Brain microvascular endothelial cell (primary cell): ENCODE measurements around the gene ODAM.
"Not testable (repeated sequence)": the region's sequence is repeated elsewhere in the genome, so short reads cannot be mapped to it uniquely, and the experiment has no call there.

ENCODE experiments used
- DNase-seq: peaks from one replicate; pipeline ENCODE4 v3.0.0-alpha.2; 2020
- H3K27ac ChIP-seq: fragments of 250-450 bp; sonication (Bioruptor Pico); 2 replicates; pipeline ENCODE4 v1.5.1; 2020; ENCODE audit warnings: mild to moderate bottlenecking, moderate library complexity
- H3K27me3 ChIP-seq: fragments of 250-450 bp; sonication (Bioruptor Pico); replicated peaks from 2 replicates; pipeline ENCODE4 v1.5.1; 2020; ENCODE audit warnings: mild to moderate bottlenecking
- H3K36me3 ChIP-seq: fragments of 250-450 bp; sonication (Bioruptor Pico); replicated peaks from 2 replicates; pipeline ENCODE4 v1.5.1; 2020; ENCODE audit warnings: mild to moderate bottlenecking
- H3K4me3 ChIP-seq: 2 replicates; pipeline ENCODE4 v1.5.1; 2011; ENCODE audit warnings: low read depth, mild to moderate bottlenecking, control low read depth, low read length, moderate library complexity
- in situ Hi-C: cut with HindIII; loops from 2 replicates; pipeline ENCODE4 v1.10.0; 2017; ENCODE audit warnings: low sequenced_read_pairs, low pct_ligation_motif_present
- TF ChIP-seq, protein P1 (sequence below): IDR thresholded peaks from 2 replicates; pipeline ENCODE4 v1.5.1; 2011; ENCODE audit warnings: low read depth, mild to moderate bottlenecking, moderate library complexity, low read length, control low read depth, inconsistent platforms; ENCODE audit errors: missing control alignments

Gene ODAM

DNA sequence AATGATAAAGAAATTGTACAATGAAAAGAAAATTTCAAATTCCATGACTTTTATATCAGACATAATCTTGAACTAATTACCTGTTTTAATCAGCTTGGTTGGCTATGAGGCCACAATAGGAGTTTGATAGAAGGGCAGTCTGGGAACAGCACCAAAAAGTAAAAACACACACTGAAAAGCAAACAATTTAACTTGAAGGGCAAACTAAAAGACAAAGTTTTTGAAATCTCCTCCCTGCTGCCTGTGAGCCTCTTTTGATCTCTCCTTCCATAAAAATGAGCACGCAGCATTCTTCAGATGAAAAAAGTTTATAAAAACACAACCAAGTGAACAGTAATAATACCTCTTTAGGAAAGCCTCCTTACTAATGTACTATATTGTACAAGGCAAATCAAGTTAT is 8.1 kb downstream of the ODAM start:
- no peak for DNase-seq
- TF ChIP-seq, protein P1, sequence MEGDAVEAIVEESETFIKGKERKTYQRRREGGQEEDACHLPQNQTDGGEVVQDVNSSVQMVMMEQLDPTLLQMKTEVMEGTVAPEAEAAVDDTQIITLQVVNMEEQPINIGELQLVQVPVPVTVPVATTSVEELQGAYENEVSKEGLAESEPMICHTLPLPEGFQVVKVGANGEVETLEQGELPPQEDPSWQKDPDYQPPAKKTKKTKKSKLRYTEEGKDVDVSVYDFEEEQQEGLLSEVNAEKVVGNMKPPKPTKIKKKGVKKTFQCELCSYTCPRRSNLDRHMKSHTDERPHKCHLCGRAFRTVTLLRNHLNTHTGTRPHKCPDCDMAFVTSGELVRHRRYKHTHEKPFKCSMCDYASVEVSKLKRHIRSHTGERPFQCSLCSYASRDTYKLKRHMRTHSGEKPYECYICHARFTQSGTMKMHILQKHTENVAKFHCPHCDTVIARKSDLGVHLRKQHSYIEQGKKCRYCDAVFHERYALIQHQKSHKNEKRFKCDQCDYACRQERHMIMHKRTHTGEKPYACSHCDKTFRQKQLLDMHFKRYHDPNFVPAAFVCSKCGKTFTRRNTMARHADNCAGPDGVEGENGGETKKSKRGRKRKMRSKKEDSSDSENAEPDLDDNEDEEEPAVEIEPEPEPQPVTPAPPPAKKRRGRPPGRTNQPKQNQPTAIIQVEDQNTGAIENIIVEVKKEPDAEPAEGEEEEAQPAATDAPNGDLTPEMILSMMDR = no peak
- Histone ChIP-seq H3K36me3 (no peaks in the 10 kb centered on the region), H3K4me3 (no peak overlapping the region), H3K27me3 (no peaks in the 10 kb centered on the region), H3K27ac (no peak overlapping the region)
- in situ Hi-C loops = no loop called here

DNA sequence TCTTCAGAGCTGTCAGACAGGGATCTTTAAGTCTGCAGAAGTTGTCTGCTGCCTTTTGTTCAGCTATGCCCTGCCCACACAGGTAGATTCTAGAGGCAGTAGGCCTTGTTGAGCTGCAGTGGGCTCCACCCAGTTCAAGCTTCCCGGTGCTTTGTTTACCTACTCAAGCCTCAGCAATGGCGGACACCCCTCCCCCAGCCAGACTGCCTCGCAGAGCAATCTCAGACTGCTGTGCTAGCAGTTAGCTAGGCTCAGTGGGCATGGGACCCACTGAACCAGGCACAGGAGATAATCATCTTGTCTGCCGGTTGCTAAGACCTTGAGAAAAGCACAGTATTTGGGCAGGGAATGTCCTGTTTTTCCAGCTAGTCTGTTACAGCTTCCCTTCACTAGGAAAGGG is 17.2 kb downstream of the ODAM start:
- H3K36me3 ChIP-seq, in situ Hi-C loops, H3K4me3 ChIP-seq, DNase-seq, H3K27me3 ChIP-seq, H3K27ac ChIP-seq: not testable (repeated sequence)

DNA sequence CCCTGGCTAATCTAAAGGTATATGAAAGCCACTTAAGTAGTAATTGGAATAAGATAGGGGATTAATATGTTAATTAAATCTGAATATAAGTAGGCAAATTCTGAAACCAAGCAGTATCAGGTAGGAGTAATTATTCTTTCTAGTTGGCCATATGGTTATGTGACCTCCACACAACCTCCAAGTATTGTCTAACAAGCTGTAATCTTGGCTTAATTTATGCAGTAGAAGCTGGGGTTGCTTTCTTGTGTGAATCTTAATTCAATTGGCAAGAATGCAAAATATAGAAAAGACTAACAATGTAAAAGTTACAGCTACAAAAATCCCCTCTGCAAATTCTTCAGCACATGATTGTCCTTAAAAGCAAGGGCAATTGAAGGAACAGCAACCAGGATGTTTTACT is 20.6 kb downstream of the ODAM start:
- H3K27me3 ChIP-seq, DNase-seq, H3K27ac ChIP-seq, H3K4me3 ChIP-seq, in situ Hi-C loops, H3K36me3 ChIP-seq: not testable (repeated sequence)

DNA sequence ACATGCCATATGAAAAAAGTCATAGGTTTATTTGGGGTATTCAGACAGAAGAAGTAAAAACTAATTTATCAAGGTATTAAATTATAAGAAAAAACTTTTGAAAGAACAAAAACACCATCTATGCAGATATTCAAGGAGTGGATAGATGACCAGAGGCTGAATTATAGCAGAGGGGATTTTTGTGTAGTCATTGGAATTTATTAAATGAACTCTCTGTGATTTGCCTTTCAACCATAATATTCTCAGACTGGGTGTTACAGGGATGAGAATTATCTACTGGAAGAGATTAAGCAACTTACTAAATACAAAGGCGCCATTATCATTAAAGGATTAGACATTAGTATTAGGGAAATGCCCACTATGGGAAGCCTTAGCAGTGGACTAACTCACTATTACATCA is 21.0 kb downstream of the ODAM start:
- H3K27me3 ChIP-seq, H3K4me3 ChIP-seq, H3K27ac ChIP-seq, in situ Hi-C loops, DNase-seq, H3K36me3 ChIP-seq: not testable (repeated sequence)

DNA sequence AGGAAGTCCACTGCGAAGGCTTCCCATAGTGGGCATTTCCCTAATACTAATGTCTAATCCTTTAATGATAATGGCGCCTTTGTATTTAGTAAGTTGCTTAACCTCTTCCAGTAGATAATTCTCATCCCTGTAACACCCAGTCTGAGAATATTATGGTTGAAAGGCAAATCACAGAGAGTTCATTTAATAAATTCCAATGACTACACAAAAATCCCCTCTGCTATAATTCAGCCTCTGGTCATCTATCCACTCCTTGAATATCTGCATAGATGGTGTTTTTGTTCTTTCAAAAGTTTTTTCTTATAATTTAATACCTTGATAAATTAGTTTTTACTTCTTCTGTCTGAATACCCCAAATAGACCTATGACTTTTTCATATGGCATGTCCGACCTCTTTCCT is 25.9 kb downstream of the ODAM start:
- H3K27me3 ChIP-seq, H3K27ac ChIP-seq, DNase-seq, H3K4me3 ChIP-seq, in situ Hi-C loops, H3K36me3 ChIP-seq: not testable (repeated sequence)

DNA sequence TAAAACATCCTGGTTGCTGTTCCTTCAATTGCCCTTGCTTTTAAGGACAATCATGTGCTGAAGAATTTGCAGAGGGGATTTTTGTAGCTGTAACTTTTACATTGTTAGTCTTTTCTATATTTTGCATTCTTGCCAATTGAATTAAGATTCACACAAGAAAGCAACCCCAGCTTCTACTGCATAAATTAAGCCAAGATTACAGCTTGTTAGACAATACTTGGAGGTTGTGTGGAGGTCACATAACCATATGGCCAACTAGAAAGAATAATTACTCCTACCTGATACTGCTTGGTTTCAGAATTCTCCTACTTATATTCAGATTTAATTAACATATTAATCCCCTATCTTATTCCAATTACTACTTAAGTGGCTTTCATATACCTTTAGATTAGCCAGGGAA is 26.3 kb downstream of the ODAM start:
- in situ Hi-C loops = not testable (repeated sequence)

DNA sequence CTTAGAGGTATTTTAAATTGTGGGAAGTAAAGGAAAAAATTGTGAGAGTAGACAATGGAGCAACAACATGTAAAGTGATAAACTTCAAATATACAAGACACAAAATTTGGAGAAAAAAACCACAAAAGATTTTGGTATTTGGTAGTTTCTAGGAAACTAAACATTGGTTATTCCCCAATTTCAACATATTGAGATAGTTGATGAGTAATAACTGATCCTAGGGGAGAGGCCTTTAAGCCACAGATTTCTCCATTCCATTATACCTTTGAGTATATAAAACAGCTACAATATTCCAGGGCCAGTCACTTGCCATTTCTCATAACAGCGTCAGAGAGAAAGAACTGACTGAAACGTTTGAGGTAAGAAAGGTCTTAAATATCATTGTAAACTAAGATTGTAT is 30.3 kb downstream of the ODAM start, which contains the start of gene FDCSP:
Gene FDCSP, plus strand, starts transcription at position 301 of the 400 bp plus-strand sequence. CDS start 5,071 bp downstream, outside the sequence.
- in situ Hi-C loops = no loop called here
- TF ChIP-seq, protein P1 = no peak
- H3K27me3 ChIP-seq = no peaks in the 10 kb centered on the region
- no peak for DNase-seq
- H3K4me3 ChIP-seq = no peak within 1 kb of the TSS
- no peaks in the 10 kb centered on the region for H3K36me3 ChIP-seq
- H3K27ac ChIP-seq = no peak within 1 kb of the TSS

More for the DNA sequence above, 26.3 kb downstream of the ODAM start:
- not testable (repeated sequence) for DNase-seq, H3K27me3 ChIP-seq, H3K27ac ChIP-seq, H3K4me3 ChIP-seq, H3K36me3 ChIP-seq

DNA sequence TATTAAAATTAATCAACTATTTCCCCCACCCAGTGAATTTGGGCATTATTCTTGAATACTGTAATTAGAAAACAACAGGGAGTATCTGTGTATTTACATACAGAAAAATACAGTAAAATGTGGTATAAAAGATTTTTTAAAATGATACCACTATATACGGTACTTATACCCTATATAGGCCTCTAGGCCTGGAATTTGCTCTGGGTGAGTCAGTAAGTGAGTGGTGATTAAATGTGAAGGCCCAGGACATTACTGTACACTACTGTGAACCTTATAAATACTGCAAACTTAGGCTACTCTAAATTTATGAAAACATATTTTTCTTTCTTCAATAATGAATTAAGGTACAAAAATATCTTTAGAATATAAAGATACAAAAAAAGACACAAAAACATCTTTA is 40.6 kb downstream of the ODAM start:
- no peak for DNase-seq
- in situ Hi-C loops = no loop called here
- H3K27me3 ChIP-seq = no peaks in the 10 kb centered on the region
- H3K4me3 ChIP-seq = no peak overlapping the region
- no peak overlapping the region for H3K27ac ChIP-seq
- TF ChIP-seq, protein P1 = no peak
- H3K36me3 ChIP-seq = no peaks in the 10 kb centered on the region
